GM21367 (cell line): ENCODE measurements around the gene FCRL6.

ENCODE experiments used
- ATAC-seq: cut with Tn5 transposase; IDR thresholded peaks from one replicate; pipeline ENCODE4 v1.9.1; 2021; ENCODE audit not compliant: unreplicated experiment

Gene FCRL6

GRCh38 chr1:159835356-159835755 is 33.2 kb downstream of the FCRL6 start:
- no peak for ATAC-seq

GRCh38 chr1:159835862-159836525 is 33.8 kb downstream of the FCRL6 start:
- no peak for ATAC-seq

- ATAC-seq: peak; percentile 36
Observed at GRCh38 chr1:159838715-159839114, 36.6 kb downstream of the FCRL6 start.

GRCh38 chr1:159839116-159839849 is 37.1 kb downstream of the FCRL6 start:
- peak; percentile 83 for ATAC-seq

- no peak for ATAC-seq
Observed at GRCh38 chr1:159841749-159842148, 39.6 kb downstream of the FCRL6 start.

GRCh38 chr1:159843459-159843858 is 41.3 kb downstream of the FCRL6 start:
- ATAC-seq: no peak

GRCh38 chr1:159845751-159846629 is 43.8 kb downstream of the FCRL6 start:
- no peak for ATAC-seq

- ATAC-seq: no peak
Observed at GRCh38 chr1:159847231-159847630, 45.1 kb downstream of the FCRL6 start.

GRCh38 chr1:159848326-159848725 is 46.2 kb downstream of the FCRL6 start:
- ATAC-seq: no peak

- ATAC-seq: no peak
Observed at GRCh38 chr1:159849626-159850366, 47.6 kb downstream of the FCRL6 start.

GRCh38 chr1:159851407-159851806 is 49.2 kb downstream of the FCRL6 start:
- ATAC-seq: no peak

GRCh38 chr1:159853417-159854115 is 51.4 kb downstream of the FCRL6 start:
- no peak for ATAC-seq

GRCh38 chr1:159854116-159854692 is 52.0 kb downstream of the FCRL6 start:
- no peak for ATAC-seq

GRCh38 chr1:159854693-159855192 is 52.6 kb downstream of the FCRL6 start:
- peak; percentile 88 for ATAC-seq

GRCh38 chr1:159855709-159856108 is 53.5 kb downstream of the FCRL6 start:
- ATAC-seq: no peak

- ATAC-seq: no peak
Observed at GRCh38 chr1:159856576-159856975, 54.4 kb downstream of the FCRL6 start.

- ATAC-seq: no peak
Observed at GRCh38 chr1:159857889-159858288, 55.7 kb downstream of the FCRL6 start.

- no peak for ATAC-seq
Observed at GRCh38 chr1:159859767-159860322, 57.7 kb downstream of the FCRL6 start.

GRCh38 chr1:159860456-159860855 is 58.3 kb downstream of the FCRL6 start:
- ATAC-seq: no peak
